Mucosa of gallbladder (tissue), 1 donor: Measurements from ENCODE around the gene ELL. TPM values are rescaled to one million over a fixed set of nuclear protein-coding genes. Genes with fewer than 3 reads are reported as not detected.
"Not testable (repeated sequence)": the region's sequence is repeated elsewhere in the genome, so short reads cannot be mapped to it uniquely, and the experiment has no call there.

ENCODE experiments used
- DNase-seq: peaks from one replicate; pipeline ENCODE4 v3.0.0-alpha.2; 2020; ENCODE audit warnings: low spot score
- total RNA-seq: library from RNA; stranded (reverse); gene quantifications from one replicate; pipeline ENCODE4 v1.2.1, GENCODE V29; 2021
- donor health status: DM: no; HTN: no; CAD: no.

Gene ELL
- total RNA-seq, 1 donor from 2014 or later, result 20.1 TPM

DNA sequence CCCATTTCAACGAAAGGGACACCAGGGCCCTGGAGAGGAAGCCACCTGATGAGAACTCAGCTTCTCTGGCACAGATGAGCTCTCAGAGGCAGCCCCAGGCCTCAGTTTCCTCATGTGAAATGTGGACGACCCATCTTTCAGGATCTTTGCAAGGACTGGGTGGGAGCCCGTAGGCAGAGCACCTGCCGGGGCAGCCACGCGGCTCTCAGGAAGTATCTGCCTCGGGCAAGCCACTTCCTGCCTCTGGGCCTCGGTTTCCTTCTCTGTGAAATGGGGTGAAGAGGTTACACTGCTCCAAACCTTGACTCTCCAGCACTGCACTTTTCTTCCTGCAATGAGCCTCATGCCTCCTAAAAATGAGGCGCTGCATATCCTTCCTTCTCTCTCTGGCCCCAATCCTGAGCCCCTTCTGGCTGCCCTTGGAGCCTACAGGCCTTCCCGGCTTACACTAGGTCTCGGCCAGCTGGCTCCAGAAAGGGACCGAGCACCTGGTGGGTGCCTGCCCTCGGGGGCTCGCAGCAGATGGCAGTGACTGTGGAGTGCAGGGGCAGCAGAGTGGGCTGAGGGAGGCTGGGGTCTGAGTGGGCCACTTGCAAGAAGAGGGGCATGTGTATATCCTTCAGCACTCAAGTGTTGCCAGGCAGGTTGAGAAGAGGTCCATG lies 99.2 kb downstream of the ELL start:
- DNase-seq, result no peak

- DNase-seq, result no peak
Measured at GRCh38 chr19:18421371-18421959, 100.4 kb downstream of the ELL start.

- no peak for DNase-seq
Measured at GRCh38 chr19:18420930-18421329, 100.9 kb downstream of the ELL start.

DNA sequence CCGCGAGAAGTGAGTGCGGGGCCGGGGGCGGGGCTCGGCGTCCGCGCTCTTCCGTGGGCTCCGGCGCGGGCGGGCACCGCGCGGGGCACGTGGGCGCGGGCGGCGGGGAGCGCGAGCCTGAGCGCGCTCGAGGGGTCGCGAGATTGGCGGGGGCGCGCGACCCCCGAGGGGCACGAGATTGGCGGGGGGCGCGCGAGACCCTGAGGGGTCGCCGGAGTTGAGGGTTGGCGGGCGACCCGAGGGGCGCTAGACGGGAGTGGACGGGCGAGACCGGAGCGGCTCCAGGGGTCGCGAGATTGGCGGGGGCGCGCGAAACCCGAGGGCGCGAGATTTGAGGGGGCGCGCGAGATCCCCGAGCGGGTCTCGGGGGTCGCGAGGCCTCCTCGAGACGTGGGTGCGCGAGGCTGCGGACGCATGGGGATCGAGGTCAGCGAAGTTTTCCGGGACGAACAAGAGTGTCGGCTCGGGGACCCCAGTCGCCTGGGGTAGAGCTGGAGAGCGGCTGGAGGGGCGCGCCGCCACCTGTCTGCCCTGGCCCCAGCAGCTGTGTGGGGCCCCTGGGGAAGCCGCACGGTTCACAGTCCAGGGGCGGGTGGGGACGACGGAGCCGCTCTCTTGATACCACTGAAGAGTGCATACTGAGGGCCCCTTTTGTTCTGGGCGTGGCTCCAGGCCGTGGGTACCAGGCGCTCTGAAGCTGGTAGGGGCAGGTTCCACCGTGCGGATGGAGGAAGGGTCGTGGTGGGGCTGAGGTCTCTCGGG lies 102.0 kb downstream of the ELL start:
- DNase-seq, result no peak

DNA sequence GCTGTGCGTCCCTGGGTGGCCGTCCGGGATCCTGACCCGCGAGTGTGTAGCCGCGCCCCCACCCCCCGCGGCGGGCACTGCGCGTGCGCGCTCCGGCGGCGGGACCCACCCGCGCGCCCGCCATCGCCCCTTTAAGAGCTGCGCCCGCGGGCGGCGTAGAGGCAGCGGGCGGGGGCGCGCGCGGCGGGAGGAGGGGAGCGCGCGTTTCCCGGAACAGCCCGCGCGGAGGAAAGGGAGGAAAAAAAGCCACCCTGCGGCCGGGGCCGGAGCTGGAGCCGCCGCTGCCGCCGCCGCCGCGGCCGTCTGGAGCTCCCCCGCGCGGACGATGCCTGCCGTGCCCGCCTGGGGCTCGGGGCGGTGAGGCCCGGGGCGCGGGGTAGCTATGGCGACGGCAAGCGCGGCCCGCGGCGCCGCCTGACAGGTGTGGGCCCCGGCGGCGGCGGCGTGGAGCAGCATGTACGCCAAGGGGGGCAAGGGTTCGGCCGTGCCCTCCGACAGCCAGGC lies 102.6 kb downstream of the ELL start, which contains the start of gene SSBP4:
Gene SSBP4 (plus strand): TSS at position 204 of the 504 bp plus-strand sequence. CDS start 251 bp downstream, at position 455.
- DNase-seq, result peak; percentile 69

DNA sequence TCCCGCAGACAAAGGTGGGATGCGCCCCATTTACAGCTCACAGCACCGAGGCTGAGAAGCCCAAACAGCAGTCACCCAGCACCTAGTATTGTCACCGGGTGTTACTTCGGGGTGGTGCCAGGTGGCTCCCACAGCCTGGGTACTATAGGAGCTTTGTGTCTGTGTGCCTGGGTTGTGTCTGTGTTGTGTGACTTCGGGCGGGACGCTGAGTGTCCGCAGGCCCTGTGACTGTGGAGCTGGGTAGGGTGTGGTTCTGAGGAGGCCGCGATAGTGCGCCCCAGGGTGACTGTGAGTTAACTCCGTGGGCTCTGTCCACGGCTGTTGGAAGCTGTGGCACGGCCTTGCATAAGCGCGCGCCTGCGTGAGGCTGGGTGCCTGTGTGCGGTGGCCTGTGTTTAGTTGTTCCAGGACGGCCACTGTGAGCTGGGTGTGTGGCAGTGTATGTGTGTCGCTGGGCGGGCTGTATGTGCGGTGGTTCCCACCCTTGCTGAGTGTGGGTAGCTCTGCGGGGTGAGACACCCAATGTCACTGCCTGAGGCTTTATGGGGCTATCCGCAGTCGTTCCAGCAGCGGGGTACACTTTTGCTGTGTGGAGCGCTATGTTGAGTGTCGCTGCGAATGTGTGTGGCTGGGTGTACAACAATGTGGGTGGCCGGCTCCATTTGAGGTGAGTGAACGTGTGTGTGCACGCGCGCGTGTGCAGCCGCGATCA lies 103.2 kb downstream of the ELL start:
- DNase-seq, result no peak

DNA sequence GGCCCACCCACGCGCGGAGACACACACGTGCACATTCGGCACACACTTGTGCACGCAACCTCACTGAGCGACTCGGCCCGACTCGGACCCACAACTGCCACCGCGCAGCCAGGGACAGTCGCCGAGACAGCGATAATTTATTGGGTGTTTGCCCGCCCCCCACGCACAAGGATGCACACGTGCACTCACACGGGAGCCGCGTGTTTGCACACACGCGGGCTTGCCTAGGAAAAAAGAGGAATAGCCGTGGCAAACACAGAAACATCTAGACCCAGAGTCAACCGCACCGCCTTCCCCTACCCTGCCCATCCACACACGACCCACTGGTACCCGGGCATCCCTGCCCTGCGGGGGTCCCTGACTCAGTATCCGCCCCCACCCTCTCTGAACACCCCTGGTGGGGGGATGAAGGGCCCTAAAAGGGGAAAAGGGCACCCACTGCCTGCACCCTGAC lies 103.8 kb downstream of the ELL start:
- peak; percentile 54 for DNase-seq

DNA sequence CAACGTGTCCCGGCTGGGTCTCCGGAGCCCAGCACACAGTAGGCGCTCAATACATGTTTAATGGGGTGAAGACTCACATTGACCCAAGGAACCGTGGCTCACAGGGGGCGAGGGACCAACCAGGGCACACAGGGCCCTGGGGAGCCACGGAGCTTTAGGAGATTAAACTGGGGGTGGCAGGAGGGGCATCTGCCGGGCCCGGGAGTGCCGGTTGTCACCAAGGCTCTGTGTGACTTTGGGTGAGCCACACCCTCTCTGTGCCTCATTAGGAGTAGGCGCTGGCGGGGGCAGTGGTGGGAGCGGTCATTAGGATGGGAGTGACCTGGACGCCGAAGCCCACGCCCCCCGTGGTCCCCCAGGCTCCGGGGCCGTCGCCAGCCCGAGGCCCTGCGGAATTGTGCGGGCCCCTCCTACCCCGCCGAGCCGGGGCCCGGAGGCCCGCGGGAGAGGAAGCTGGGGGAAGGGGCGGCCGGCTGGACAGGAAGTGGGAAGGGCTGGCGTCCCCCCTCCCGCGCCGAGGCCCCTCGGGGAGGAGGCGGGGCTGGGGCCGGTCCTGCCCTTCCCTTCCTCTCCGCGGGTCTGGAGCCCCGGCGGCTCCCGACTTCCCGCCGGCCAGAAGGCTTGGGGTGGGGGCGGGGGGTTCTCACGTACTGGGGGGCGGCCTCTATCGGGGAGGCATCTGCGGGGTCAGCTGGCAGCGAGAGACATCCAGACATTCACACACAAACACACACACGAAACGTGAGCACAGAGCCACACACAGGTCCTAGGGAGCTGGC lies 104.4 kb downstream of the ELL start:
- DNase-seq, result peak; percentile 70

GRCh38 chr19:18416778-18417249 lies 105.1 kb downstream of the ELL start:
- peak; percentile 85 for DNase-seq

DNA sequence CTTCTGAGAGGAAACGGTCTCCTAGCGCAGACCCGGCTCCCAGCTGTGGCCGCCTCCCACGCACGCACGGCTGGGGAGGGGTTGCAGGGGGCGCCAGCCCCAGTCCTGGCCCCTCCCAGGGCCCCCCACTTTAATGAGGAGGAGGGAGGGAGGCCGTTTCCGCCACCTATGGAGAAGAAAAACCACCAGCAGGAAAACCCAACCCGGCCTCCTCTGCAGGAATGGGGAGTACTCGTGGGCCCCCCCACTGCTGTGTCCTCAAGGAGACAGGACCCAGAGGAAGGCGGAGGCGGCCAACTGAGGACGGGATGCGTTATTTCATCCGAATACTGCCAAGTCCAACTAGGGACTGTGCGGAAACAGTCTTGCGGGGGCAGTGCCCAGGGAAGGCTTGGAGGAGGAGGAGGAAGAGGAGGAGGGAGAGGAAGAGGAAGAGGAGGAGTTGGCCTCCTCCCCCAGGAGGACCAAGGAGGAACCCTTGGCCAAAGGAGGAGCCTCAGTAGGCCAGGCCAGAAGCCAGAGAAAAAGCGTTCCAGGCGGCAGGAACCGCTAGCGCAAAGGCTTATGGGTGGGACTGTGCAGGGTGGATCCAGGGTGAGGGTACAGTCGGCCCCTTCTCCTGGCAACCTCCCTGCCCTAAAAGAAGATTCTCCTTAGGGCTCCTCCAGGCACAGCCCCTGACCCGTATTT lies 106.5 kb downstream of the ELL start:
- peak; percentile 66 for DNase-seq

DNA sequence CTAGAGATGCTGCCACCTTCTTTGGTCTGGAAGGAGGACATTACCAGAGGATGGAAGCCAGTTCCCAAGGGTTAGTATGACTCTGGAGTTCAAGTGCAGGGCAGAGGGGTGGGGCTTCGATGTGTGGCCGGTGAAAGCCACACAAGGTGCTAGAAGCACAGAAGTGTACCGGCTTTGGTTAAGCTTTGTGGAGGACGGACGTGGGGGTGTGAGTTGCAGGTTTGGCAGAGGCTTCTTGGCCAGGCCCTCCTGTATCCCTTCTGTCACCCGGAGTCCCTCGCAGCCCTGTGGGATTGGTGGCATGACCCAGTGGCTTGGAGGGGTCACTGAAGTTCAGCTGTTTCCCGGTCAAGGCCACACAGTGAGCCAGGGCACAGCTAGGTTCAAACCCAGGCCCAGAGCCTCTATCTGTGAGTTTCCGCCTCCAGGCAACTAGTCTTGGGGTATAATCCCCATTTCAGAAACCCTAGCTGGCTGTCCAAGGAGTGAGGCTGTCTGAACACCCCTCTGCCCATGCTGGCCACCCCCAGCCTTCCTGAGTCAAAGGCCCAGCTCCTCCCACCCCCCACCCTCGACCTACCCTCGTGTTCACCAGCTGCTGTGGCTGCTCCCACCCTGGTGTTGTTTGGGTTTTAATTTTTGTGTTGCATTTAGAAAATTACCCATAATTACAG lies 107.2 kb downstream of the ELL start:
- DNase-seq, result no peak

DNA sequence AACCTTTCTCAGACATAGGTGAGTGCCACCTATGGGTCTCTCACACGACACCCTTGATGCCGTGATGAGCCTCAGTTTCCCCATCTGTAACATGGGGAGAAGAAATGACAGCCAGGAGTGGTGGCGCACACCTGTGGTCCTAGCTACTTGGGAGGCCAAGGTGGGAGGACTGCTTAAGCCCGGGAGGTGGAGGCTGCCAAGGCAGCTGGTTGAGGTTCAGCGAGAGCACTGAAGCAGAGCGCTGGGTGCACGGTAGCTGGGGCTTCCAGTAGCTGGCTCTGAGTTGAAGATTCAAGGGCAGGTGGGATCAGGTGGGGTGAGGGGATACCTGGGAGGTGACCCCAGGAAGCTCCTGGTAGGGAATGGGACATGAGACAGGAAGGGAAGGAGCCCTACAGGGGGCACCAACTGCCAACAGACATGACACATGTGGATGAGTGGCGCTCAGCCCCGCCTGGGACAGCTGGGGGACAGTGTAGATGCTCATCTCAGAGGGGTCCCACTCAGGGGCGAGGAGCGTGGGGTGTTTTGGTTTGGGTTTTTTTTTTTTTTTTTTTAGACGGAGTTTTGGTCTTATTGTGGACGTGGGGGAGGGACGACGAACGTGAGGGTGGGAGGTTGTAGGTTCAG lies 109.1 kb downstream of the ELL start:
- no peak for DNase-seq

DNA sequence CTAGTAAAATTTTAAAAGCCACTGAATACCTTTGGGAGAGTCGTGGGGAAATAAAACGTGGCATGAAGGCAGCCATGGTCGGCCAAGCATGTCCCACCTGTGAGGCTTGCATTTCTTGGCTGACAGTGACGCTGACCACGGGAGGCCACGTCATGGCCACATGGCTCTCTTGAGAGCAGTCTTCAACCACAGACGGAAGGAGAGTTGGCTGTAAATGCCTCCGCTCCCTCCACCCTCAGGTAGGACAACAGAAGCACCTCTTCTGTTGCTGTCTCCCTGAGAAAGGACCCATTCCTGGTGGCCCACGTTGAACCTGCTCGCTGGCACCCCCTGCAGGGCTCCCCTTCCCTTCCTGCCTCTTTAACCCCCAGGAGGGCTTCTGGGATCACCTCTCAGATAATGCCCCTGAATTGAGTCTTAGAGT lies 113.8 kb downstream of the ELL start:
- DNase-seq, result no peak

- DNase-seq, result no peak
Measured at GRCh38 chr19:18406749-18407148, 115.1 kb downstream of the ELL start.

GRCh38 chr19:18405754-18406153 lies 116.1 kb downstream of the ELL start:
- DNase-seq, result not testable (repeated sequence)

DNA sequence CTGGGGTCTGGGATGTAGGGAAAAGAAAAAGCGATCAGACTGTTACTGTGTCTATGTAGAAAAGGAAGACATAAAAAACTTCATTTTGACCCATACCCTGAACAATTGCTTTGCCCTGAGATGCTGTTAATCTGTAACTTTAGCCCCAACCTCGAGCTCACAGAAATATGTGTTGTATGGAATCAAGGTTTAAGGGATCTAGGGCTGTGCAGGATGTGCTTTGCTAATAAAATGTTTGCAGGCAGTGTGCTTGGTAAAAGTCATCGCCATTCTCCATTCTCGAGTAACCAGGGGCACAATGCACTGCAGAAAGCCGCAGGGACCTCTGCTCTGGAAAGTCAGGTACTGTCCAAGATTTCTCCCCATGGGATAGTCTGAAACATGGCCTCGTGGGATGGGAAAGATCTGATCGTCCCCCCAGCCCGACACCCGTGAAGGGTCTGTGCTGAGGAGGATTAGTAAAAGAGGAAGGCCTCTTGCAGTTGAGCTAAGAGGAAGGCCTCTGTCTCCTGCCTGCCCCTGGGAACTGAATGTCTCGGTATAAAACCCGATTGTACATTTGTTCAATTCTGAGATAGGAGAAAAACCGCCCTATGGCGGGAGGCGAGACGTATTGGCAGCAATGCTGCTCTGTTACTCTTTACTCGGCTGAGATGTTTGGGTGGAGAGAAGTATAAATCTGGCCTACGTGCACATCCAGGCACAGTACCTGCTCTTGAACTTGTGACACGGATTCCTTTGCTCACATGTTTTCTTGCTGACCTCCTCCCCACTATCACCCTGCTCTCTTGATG lies 119.2 kb downstream of the ELL start:
- DNase-seq, result peak; percentile 77

DNA sequence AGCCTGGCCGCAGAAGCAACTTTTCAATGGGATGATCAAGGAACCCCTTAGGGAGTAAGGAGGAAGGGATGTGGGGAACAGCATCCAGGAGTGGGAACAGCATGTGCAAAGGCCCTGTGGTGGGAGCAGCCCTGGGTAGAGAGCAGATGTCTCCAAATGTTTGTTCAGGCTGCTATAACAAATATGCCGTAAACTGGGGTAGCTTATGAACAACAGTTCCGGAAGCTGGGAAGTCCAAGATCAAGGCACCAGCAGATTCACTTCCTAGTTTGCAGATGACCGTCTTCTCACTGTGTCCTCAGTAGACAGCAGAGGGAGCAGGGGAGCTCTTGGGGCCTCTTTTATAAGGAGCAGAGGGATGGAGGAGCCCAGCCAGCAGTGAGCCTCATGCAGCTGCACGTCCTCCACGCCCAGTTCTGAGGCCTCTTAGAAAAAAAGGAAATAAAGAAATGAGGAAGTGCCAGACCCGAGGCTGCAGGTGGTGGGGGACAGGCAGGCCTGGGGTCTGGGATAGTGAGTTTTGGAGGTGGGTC lies 120.2 kb downstream of the ELL start:
- peak; percentile 84 for DNase-seq

GRCh38 chr19:18399008-18399407 lies 122.9 kb downstream of the ELL start:
- peak; percentile 90 for DNase-seq
